Measurements from ENCODE around the gene C2orf69. TPM values are rescaled to one million over a fixed set of nuclear protein-coding genes. Genes with fewer than 3 reads are reported as not detected.

C2orf69 gene
- polyA plus RNA-seq, 4 donors: 6.8 to 12.7 (median 8.0) TPM

DNA sequence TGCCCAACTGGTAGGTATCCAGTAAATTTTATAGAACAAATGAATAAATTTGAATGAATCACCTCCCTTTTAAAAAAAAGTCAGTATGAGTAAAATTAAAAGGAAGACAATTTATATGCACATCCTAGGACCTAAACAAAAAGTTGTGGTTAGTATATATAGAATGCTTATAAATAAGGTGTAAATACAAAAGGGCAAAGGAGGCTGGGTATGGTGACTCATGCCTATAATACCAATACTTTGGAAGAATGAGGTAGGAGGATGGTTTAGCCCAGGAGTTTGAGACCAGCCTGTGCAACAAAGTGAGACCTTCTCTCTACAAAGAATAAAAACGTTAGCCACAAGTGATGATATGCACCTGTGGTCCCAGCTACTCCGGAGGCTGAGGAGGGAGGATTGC, 12.8 kb downstream of the C2orf69 start:
- WGBS, 3 donors: 61 to 70% (median 67%) methylated on average over 2 of the region's 2 CpGs
- no peak for DNase-seq
- Histone ChIP-seq H3K27ac (ENCODE audit: low read depth in 1 of 3, low read length in 2 of 3) (no peak overlapping the region), H3K9me3 (ENCODE audit: control insufficient read depth in 2 of 2, insufficient read depth in 1 of 2, low read depth in 1 of 2, low read length in 1 of 2) (no peaks in the 10 kb centered on the region), H3K4me3 (ENCODE audit: low read depth in 1 of 3, low read length in 3 of 3) (no peak overlapping the region), H3K4me1 (ENCODE audit: control insufficient read depth in 3 of 3, insufficient read depth in 2 of 3, low read depth in 1 of 3, low read length in 2 of 3) (no peaks in the 10 kb centered on the region), H3K27me3 (ENCODE audit: control insufficient read depth in 3 of 3, insufficient read depth in 3 of 3, low read length in 3 of 3) (no peaks in the 10 kb centered on the region), H3K36me3 (ENCODE audit: control insufficient read depth in 3 of 3, insufficient read depth in 2 of 3, low read depth in 1 of 3, low read length in 3 of 3) (peaks cover 0 to 10% (median 3%) of the 10 kb centered on the region in 3 donors)
- no peak for FAIRE-seq

DNA sequence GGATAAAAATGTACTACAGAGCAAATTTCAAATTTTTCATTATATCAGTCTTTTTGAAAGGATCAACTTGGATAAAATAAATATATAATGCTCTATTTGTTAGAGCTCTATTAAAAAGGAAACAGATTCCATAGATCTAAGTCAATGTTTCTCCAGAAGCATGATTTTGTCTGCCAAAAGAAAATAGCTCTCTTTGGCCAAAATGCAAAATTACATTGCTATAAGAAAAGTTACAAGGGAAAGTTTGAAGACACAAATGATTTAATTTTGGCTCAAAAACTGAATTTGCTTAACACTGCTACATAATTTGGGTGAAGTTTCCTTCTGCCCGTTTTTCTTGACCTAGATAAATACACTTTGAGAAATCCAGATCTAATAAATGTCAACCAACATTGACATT, 15.7 kb downstream of the C2orf69 start:
- WGBS, 3 donors: 45 to 55% (median 51%) methylated on average over 1 of the region's 1 CpG
- H3K27ac ChIP-seq (ENCODE audit: low read depth in 1 of 3, low read length in 2 of 3): no peak overlapping the region

DNA sequence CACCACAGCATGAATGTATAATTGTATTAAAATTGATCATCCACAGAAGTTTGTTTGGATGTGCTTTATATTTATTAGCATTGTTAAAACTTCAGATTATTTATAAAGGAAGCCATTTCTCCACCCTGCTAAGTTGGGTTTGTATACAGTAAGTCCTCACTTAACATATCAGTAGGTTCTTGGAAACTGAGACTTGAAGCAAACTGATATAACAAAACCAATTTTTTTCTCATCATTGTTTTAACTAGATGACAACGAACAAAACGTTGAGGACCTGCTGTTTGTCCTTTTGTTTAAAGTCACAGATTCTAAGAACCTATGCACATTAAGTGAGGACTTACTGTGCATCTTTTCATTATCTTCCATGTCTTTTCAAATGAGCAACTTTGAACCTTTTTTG, 17.1 kb downstream of the C2orf69 start:
- no peak overlapping the region for H3K27ac ChIP-seq (ENCODE audit: low read depth in 1 of 3, low read length in 2 of 3)
- no peak overlapping the region for H3K4me3 ChIP-seq (ENCODE audit: low read depth in 1 of 3, low read length in 3 of 3)
- 46 to 68% (median 52%) methylated on average over 2 of the region's 2 CpGs for WGBS, 3 donors
- no peak for FAIRE-seq
- no peaks in the 10 kb centered on the region for H3K27me3 ChIP-seq (ENCODE audit: control insufficient read depth in 3 of 3, insufficient read depth in 3 of 3, low read length in 3 of 3)
- DNase-seq: no peak
- H3K4me1 ChIP-seq (ENCODE audit: control insufficient read depth in 3 of 3, insufficient read depth in 2 of 3, low read depth in 1 of 3, low read length in 2 of 3): no peaks in the 10 kb centered on the region
- no peaks in the 10 kb centered on the region for H3K9me3 ChIP-seq (ENCODE audit: control insufficient read depth in 2 of 2, insufficient read depth in 1 of 2, low read depth in 1 of 2, low read length in 1 of 2)
- H3K36me3 ChIP-seq (ENCODE audit: control insufficient read depth in 3 of 3, insufficient read depth in 2 of 3, low read depth in 1 of 3, low read length in 3 of 3): peaks cover 4 to 11% (median 5%) of the 10 kb centered on the region in 3 donors

More for the DNA sequence above, 15.7 kb downstream of the C2orf69 start:
- no peaks in the 10 kb centered on the region for H3K4me1 ChIP-seq (ENCODE audit: control insufficient read depth in 3 of 3, insufficient read depth in 2 of 3, low read depth in 1 of 3, low read length in 2 of 3)
- H3K4me3 ChIP-seq (ENCODE audit: low read depth in 1 of 3, low read length in 3 of 3): no peak overlapping the region
- no peaks in the 10 kb centered on the region for H3K27me3 ChIP-seq (ENCODE audit: control insufficient read depth in 3 of 3, insufficient read depth in 3 of 3, low read length in 3 of 3)
- H3K9me3 ChIP-seq (ENCODE audit: control insufficient read depth in 2 of 2, insufficient read depth in 1 of 2, low read depth in 1 of 2, low read length in 1 of 2): no peaks in the 10 kb centered on the region
- no peak for DNase-seq
- FAIRE-seq: no peak
- H3K36me3 ChIP-seq (ENCODE audit: control insufficient read depth in 3 of 3, insufficient read depth in 2 of 3, low read depth in 1 of 3, low read length in 3 of 3): peaks cover 0 to 11% (median 0%) of the 10 kb centered on the region in 3 donors

DNA sequence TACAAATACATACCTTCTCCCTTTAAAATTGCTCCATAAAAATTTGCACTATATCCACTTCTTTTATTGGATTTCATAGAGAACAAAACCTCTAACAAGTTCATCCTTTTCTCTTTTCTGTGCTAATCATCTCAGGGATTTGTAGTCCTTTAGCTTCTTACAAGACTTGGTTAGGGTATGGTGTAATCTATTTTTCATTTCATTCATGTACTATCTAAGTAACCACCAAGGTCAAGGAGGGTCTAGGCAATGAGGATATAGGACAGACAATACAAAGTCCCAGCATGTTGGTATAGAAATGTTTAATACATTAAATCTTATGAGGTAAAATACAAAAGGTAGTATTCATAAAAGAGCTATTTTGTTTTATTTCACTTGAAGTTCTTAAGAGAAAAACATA, 17.5 kb downstream of the C2orf69 start:
- Histone ChIP-seq H3K4me1 (ENCODE audit: control insufficient read depth in 3 of 3, insufficient read depth in 2 of 3, low read depth in 1 of 3, low read length in 2 of 3) (no peaks in the 10 kb centered on the region), H3K9me3 (ENCODE audit: control insufficient read depth in 2 of 2, insufficient read depth in 1 of 2, low read depth in 1 of 2, low read length in 1 of 2) (no peaks in the 10 kb centered on the region), H3K4me3 (ENCODE audit: low read depth in 1 of 3, low read length in 3 of 3) (no peak overlapping the region), H3K27me3 (ENCODE audit: control insufficient read depth in 3 of 3, insufficient read depth in 3 of 3, low read length in 3 of 3) (no peaks in the 10 kb centered on the region), H3K36me3 (ENCODE audit: control insufficient read depth in 3 of 3, insufficient read depth in 2 of 3, low read depth in 1 of 3, low read length in 3 of 3) (peaks cover 4 to 11% (median 5%) of the 10 kb centered on the region in 3 donors), H3K27ac (ENCODE audit: low read depth in 1 of 3, low read length in 2 of 3) (no peak overlapping the region)
- FAIRE-seq: no peak
- DNase-seq: no peak

DNA sequence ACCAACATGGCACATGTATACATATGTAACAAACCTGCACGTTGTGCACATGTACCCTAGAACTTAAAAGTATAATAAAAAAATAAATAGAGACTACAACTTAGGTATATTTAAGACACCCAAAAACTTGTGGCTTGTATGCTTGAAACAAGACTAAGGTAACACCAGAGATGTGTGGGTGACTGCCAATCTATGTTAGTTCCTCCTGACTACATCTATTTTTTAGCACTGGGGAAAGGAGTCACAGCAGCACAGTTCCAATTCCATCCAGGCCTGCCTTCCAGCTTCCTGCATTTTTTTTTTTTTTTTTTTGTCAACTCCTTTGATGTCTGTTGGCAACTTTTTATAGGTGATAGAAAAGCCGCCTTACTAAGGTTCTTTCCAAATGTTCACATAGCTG, 18.2 kb downstream of the C2orf69 start:
- Histone ChIP-seq H3K4me3 (ENCODE audit: low read depth in 1 of 3, low read length in 3 of 3) (no peak overlapping the region), H3K36me3 (ENCODE audit: control insufficient read depth in 3 of 3, insufficient read depth in 2 of 3, low read depth in 1 of 3, low read length in 3 of 3) (peaks cover 4 to 11% (median 5%) of the 10 kb centered on the region in 3 donors), H3K4me1 (ENCODE audit: control insufficient read depth in 3 of 3, insufficient read depth in 2 of 3, low read depth in 1 of 3, low read length in 2 of 3) (no peaks in the 10 kb centered on the region), H3K27ac (ENCODE audit: low read depth in 1 of 3, low read length in 2 of 3) (no peak overlapping the region), H3K27me3 (ENCODE audit: control insufficient read depth in 3 of 3, insufficient read depth in 3 of 3, low read length in 3 of 3) (no peaks in the 10 kb centered on the region), H3K9me3 (ENCODE audit: control insufficient read depth in 2 of 2, insufficient read depth in 1 of 2, low read depth in 1 of 2, low read length in 1 of 2) (no peaks in the 10 kb centered on the region)
- no peak for DNase-seq
- 72 to 82% (median 79%) methylated on average over 2 of the region's 2 CpGs for WGBS, 3 donors
- FAIRE-seq: no peak

DNA sequence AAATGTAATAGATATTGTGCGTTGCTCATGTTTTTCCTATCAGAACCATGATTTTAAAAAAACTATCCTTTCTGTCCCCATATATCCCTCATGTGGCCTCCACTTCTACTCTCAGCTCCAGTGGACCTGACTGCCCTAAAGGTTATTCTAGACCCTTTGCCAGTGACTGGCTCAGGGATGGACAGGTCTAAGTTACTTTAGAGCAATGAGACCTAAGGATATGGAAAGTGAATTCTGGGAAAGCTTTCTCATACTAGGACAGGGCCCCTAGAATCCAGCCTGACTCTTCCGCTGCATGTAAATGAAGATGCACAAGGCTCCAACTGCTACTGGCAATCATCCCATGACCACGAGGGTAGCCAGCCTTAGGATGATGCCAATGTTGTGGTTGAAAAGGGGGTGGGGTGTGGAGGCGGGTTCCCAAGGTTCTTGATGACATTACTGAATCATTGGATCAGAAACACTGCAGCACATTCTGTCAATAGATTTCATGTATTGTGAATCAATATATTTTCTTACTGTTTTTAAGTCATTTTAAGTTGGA, 21.3 kb downstream of the C2orf69 start:
- Histone ChIP-seq H3K4me1 (ENCODE audit: control insufficient read depth in 3 of 3, insufficient read depth in 2 of 3, low read depth in 1 of 3, low read length in 2 of 3) (peaks cover 0 to 2% (median 0%) of the 10 kb centered on the region in 3 donors), H3K4me3 (ENCODE audit: low read depth in 1 of 3, low read length in 3 of 3) (no peak overlapping the region), H3K27me3 (ENCODE audit: control insufficient read depth in 3 of 3, insufficient read depth in 3 of 3, low read length in 3 of 3) (no peaks in the 10 kb centered on the region), H3K36me3 (ENCODE audit: control insufficient read depth in 3 of 3, insufficient read depth in 2 of 3, low read depth in 1 of 3, low read length in 3 of 3) (peaks cover 4 to 15% (median 5%) of the 10 kb centered on the region in 3 donors), H3K9me3 (ENCODE audit: control insufficient read depth in 2 of 2, insufficient read depth in 1 of 2, low read depth in 1 of 2, low read length in 1 of 2) (no peaks in the 10 kb centered on the region), H3K27ac (ENCODE audit: low read depth in 1 of 3, low read length in 2 of 3) (no peak overlapping the region)
- 78 to 85% (median 78%) methylated on average over 4 of the region's 4 CpGs for WGBS, 3 donors
- DNase-seq (no peak), FAIRE-seq (no peak)

DNA sequence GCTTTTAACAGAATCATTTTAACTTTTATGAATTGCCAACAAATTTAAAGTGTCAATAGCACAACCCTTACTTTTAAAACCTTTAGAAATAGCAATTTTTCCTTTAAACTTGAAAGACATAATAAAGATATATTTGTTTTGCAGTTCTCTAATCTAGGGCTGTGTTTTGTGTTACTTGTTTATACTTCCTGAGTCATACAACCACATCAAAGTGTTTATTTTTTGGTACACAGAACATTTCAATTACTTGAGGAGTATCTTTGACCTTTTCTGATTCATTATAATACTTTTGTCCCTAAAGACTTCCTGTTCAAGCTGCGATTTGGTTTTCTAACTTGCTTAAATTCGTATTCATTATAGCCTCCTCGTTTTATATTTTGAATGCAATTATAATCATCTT, 22.4 kb downstream of the C2orf69 start:
- Histone ChIP-seq H3K9me3 (ENCODE audit: control insufficient read depth in 2 of 2, insufficient read depth in 1 of 2, low read depth in 1 of 2, low read length in 1 of 2) (no peaks in the 10 kb centered on the region), H3K27me3 (ENCODE audit: control insufficient read depth in 3 of 3, insufficient read depth in 3 of 3, low read length in 3 of 3) (no peaks in the 10 kb centered on the region), H3K4me3 (ENCODE audit: low read depth in 1 of 3, low read length in 3 of 3) (no peak overlapping the region), H3K27ac (ENCODE audit: low read depth in 1 of 3, low read length in 2 of 3) (no peak overlapping the region), H3K4me1 (ENCODE audit: control insufficient read depth in 3 of 3, insufficient read depth in 2 of 3, low read depth in 1 of 3, low read length in 2 of 3) (peaks cover 0 to 2% (median 0%) of the 10 kb centered on the region in 3 donors), H3K36me3 (ENCODE audit: control insufficient read depth in 3 of 3, insufficient read depth in 2 of 3, low read depth in 1 of 3, low read length in 3 of 3) (peaks cover 4 to 21% (median 8%) of the 10 kb centered on the region in 3 donors)
- no peak for FAIRE-seq
- no peak for DNase-seq
- 51 to 68% (median 66%) methylated on average over 3 of the region's 3 CpGs for WGBS, 3 donors

DNA sequence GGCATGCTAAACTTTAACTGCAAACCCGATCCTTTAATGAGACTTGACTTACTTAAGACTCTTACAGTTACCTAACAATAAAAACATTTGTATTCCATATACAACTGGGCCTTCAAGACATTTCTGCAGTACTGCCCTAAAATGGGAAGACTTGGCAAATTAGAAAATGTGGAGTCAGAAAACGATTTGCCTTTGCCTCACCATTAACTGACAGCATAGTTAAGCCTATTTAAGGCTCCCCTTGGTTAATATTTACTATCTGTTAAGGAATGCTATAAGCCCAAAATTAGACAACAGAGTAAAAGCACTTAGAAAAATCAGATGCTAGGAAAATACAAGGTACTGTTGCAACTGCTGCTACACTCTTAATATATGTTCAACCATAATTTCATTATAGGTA, 25.5 kb downstream of the C2orf69 start:
- Histone ChIP-seq H3K4me3 (ENCODE audit: low read depth in 1 of 3, low read length in 3 of 3) (no peak overlapping the region), H3K36me3 (ENCODE audit: control insufficient read depth in 3 of 3, insufficient read depth in 2 of 3, low read depth in 1 of 3, low read length in 3 of 3) (peaks cover 4 to 21% (median 8%) of the 10 kb centered on the region in 3 donors), H3K27ac (ENCODE audit: low read depth in 1 of 3, low read length in 2 of 3) (no peak overlapping the region), H3K4me1 (ENCODE audit: control insufficient read depth in 3 of 3, insufficient read depth in 2 of 3, low read depth in 1 of 3, low read length in 2 of 3) (peaks cover 0 to 3% (median 0%) of the 10 kb centered on the region in 3 donors), H3K27me3 (ENCODE audit: control insufficient read depth in 3 of 3, insufficient read depth in 3 of 3, low read length in 3 of 3) (no peaks in the 10 kb centered on the region), H3K9me3 (ENCODE audit: control insufficient read depth in 2 of 2, insufficient read depth in 1 of 2, low read depth in 1 of 2, low read length in 1 of 2) (no peaks in the 10 kb centered on the region)
- 23 to 63% (median 42%) methylated on average over 2 of the region's 2 CpGs for whole genome bisulfite sequencing, 3 donors
- FAIRE-seq (no peak), DNase-seq (peak in 1 of 2 donors; percentile 21)

DNA sequence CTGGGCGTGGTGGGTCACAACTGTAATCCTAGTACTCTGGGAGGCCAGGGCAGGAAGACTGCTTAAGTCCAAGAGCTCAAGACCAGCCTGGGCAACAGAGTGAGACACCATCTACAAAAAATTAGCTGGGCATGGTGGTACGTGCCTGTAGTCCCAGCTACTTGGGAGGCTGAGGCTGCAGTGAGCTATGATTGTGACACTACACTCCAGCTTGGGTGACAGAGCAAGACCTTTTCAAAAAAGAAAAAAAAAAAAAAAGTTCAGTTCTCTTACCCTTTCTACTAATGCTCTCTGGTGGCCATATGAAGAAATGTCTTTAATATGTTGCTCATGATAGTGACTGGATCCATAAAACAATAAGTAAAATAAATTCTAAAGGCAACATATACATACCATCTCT, 29.3 kb downstream of the C2orf69 start:
- Histone ChIP-seq H3K36me3 (ENCODE audit: control insufficient read depth in 3 of 3, insufficient read depth in 2 of 3, low read depth in 1 of 3, low read length in 3 of 3) (peaks cover 0 to 14% (median 3%) of the 10 kb centered on the region in 3 donors), H3K4me1 (ENCODE audit: control insufficient read depth in 3 of 3, insufficient read depth in 2 of 3, low read depth in 1 of 3, low read length in 2 of 3) (peaks cover 3 to 8% (median 4%) of the 10 kb centered on the region in 3 donors), H3K27me3 (ENCODE audit: control insufficient read depth in 3 of 3, insufficient read depth in 3 of 3, low read length in 3 of 3) (no peaks in the 10 kb centered on the region), H3K9me3 (ENCODE audit: control insufficient read depth in 2 of 2, insufficient read depth in 1 of 2, low read depth in 1 of 2, low read length in 1 of 2) (no peaks in the 10 kb centered on the region), H3K4me3 (ENCODE audit: low read depth in 1 of 3, low read length in 3 of 3) (no peak overlapping the region), H3K27ac (ENCODE audit: low read depth in 1 of 3, low read length in 2 of 3) (no peak overlapping the region)
- DNase-seq (peak in 1 of 2 donors; percentile 28), FAIRE-seq (peak; percentile 59)
- 93 to 95% (median 95%) methylated on average over 2 of the region's 2 CpGs for WGBS, 3 donors
